ENCODE data around the gene SELENOM. TPM values are rescaled to one million over a fixed set of nuclear protein-coding genes. Genes with fewer than 3 reads are reported as not detected.

The SELENOM gene
- polyA plus RNA-seq (9.1 to 27.7 TPM (median 16.3 TPM) in 3 replicates), polyA minus RNA-seq (2.7 to 13.0 TPM (median 4.8 TPM) in 3 replicates)
- polyA plus RNA-seq (2011; ENCODE audit: low read depth): 2.0 TPM
- 15.6 and 62.0 TPM in 2 replicates for polyA plus RNA-seq (2011; cell fraction: cytosol; rRNA removed)
- 21.0 and 31.3 TPM in 2 replicates for polyA plus RNA-seq (2011; cell fraction: nucleus; rRNA removed)
- polyA plus RNA-seq (2012; ENCODE audit: low replicate concordance): 20.2 and 23.6 TPM in 2 replicates
- 29.4 TPM for polyA minus RNA-seq (2011; cell fraction: cytosol; rRNA and poly(A)+ RNA removed)
- polyA minus RNA-seq (2011; cell fraction: nucleus; rRNA and poly(A)+ RNA removed): 9.5 and 10.3 TPM in 2 replicates

GRCh38 chr22:31107178-31107893 lies at the start of gene SELENOM:
TSS of gene SELENOM (minus strand) at chr22:31107568. CDS start at chr22:31107505, 63 bp downstream.
- peak within 1 kb of the TSS; percentile 80 for H3K9ac ChIP-seq (ENCODE audit: control insufficient read depth, extremely low read depth, insufficient read depth, low read length)
- no peaks in the 10 kb centered on the region for H3K27me3 ChIP-seq (ENCODE audit: control insufficient read depth, extremely low read depth, insufficient read depth, low read length)
- H4K20me1 ChIP-seq (ENCODE audit: control insufficient read depth, extremely low read depth, insufficient read depth, low read length): peaks cover 13% of the 10 kb centered on the region
- peaks cover 10% of the 10 kb centered on the region for H3K4me1 ChIP-seq (ENCODE audit: control insufficient read depth, extremely low read depth, insufficient read depth, low read length)
- no peaks in the 10 kb centered on the region for H3K79me2 ChIP-seq (ENCODE audit: control insufficient read depth, insufficient read depth, low read length)
- peaks cover 14 to 18% of the 10 kb centered on the region in 2 experiments for H3K36me3 ChIP-seq (ENCODE audit: control insufficient read depth in 2 of 2, extremely low read depth in 1 of 2, insufficient read depth in 2 of 2, low read length in 2 of 2)
- DNase-seq (ENCODE audit: low read depth, low spot score) (peak; percentile 88), FAIRE-seq (peak; percentile 80)
- dilution Hi-C loops (cut with MboI; ENCODE audit: extremely low pct_ligation_motif_present, low sequenced_read_pairs): no loop called here
- H3K4me2 ChIP-seq (ENCODE audit: control insufficient read depth, extremely low read depth, insufficient read depth, low read depth, low read length): peak within 1 kb of the TSS; percentile 77
- peak within 1 kb of the TSS; percentile 80 for H2AFZ ChIP-seq (ENCODE audit: control insufficient read depth, low read length)
- H3K4me3 ChIP-seq (ENCODE audit: control insufficient read depth in 2 of 3, extremely low read depth in 1 of 3, insufficient read depth in 2 of 3, low read depth in 1 of 3, low read length in 3 of 3): peak within 1 kb of the TSS; percentile 34 to 61 (median 54)
- peak within 1 kb of the TSS; percentile 78 for H3K27ac ChIP-seq (ENCODE audit: control insufficient read depth, insufficient read depth, low read length)
- H3K9me1 ChIP-seq (ENCODE audit: control insufficient read depth, extremely low read depth, insufficient read depth, low read length): no peaks in the 10 kb centered on the region
- no peak for TF ChIP-seq EZH2 (IDR thresholded peaks at IDR 0.05; ENCODE audit: low read length)
- peak; percentile 86 to 94 (median 90) for TF ChIP-seq CTCF (optimal IDR thresholded peaks at IDR 0.05 in 1 of 3, IDR thresholded peaks at IDR 0.05 in 1 of 3, conservative IDR thresholded peaks at IDR 0.05 in 1 of 3; ENCODE audit: extremely low read depth in 1 of 3, insufficient read depth in 2 of 3, low read length in 3 of 3)
- H3K9me3 ChIP-seq (ENCODE audit: control insufficient read depth, low read depth, low read length): no peaks in the 10 kb centered on the region

GRCh38 chr22:31155422-31155821 lies 48.1 kb upstream of the SELENOM start:
- peak overlapping the region; percentile 42 for H2AFZ ChIP-seq (ENCODE audit: control insufficient read depth, low read length)

More at GRCh38 chr22:31155422-31155821, 48.1 kb upstream of the SELENOM start:
- H3K27ac ChIP-seq (ENCODE audit: control insufficient read depth, insufficient read depth, low read length): no peak overlapping the region
- peaks cover 9% of the 10 kb centered on the region for H3K4me1 ChIP-seq (ENCODE audit: control insufficient read depth, extremely low read depth, insufficient read depth, low read length)
- peaks cover 3% of the 10 kb centered on the region for H3K79me2 ChIP-seq (ENCODE audit: control insufficient read depth, insufficient read depth, low read length)
- no peaks in the 10 kb centered on the region for H4K20me1 ChIP-seq (ENCODE audit: control insufficient read depth, extremely low read depth, insufficient read depth, low read length)
- no peaks in the 10 kb centered on the region for H3K36me3 ChIP-seq (ENCODE audit: control insufficient read depth in 2 of 2, extremely low read depth in 1 of 2, insufficient read depth in 2 of 2, low read length in 2 of 2)
- dilution Hi-C loops (cut with MboI; ENCODE audit: extremely low pct_ligation_motif_present, low sequenced_read_pairs): no loop called here
- H3K9me3 ChIP-seq (ENCODE audit: control insufficient read depth, low read depth, low read length): no peaks in the 10 kb centered on the region
- no peak for TF ChIP-seq CTCF (optimal IDR thresholded peaks at IDR 0.05 in 1 of 3, IDR thresholded peaks at IDR 0.05 in 1 of 3, conservative IDR thresholded peaks at IDR 0.05 in 1 of 3; ENCODE audit: extremely low read depth in 1 of 3, insufficient read depth in 2 of 3, low read length in 3 of 3)
- TF ChIP-seq EZH2 (IDR thresholded peaks at IDR 0.05; ENCODE audit: low read length): no peak
- H3K4me2 ChIP-seq (ENCODE audit: control insufficient read depth, extremely low read depth, insufficient read depth, low read depth, low read length): no peak overlapping the region
- H3K4me3 ChIP-seq (ENCODE audit: control insufficient read depth in 2 of 3, extremely low read depth in 1 of 3, insufficient read depth in 2 of 3, low read depth in 1 of 3, low read length in 3 of 3): no peak overlapping the region
- H3K9ac ChIP-seq (ENCODE audit: control insufficient read depth, extremely low read depth, insufficient read depth, low read length): no peak overlapping the region
- H3K27me3 ChIP-seq (ENCODE audit: control insufficient read depth, extremely low read depth, insufficient read depth, low read length): no peaks in the 10 kb centered on the region
- H3K9me1 ChIP-seq (ENCODE audit: control insufficient read depth, extremely low read depth, insufficient read depth, low read length): no peaks in the 10 kb centered on the region
- FAIRE-seq (peak; percentile 36), DNase-seq (ENCODE audit: low read depth, low spot score) (no peak)

All from keratinocyte (primary cell).